Neural cell (in vitro differentiated cells): Measurements from ENCODE around the gene SIDT1. TPM values are rescaled to one million over a fixed set of nuclear protein-coding genes. Genes with fewer than 3 reads are reported as not detected.

Experiments
- H2AFZ ChIP-seq: fragments of 200-600, 300-800 bp; sonication (generic), shearing (Covaris generic); 2 replicates; pipeline ENCODE4 v1.6.0; 2014; ENCODE audit warnings: low read depth, mild to moderate bottlenecking, antibody characterized with exemption, low read length, moderate library complexity
- H3F3A ChIP-seq: fragments of 200-600 bp; shearing (Covaris generic); 2 replicates; pipeline ENCODE4 v1.6.1; 2016; ENCODE audit warnings: mild to moderate bottlenecking, moderate library complexity, mixed read lengths, antibody characterized with exemption, low read length; ENCODE audit not compliant: insufficient read depth, poor library complexity, severe bottlenecking
- H3K27ac ChIP-seq: fragments of 200-600, 300-800 bp; sonication (generic), shearing (Covaris generic); 2 replicates; pipeline ENCODE4 v1.5.1; 2014; ENCODE audit warnings: mild to moderate bottlenecking, low read length, moderate library complexity
- H3K27me3 ChIP-seq: fragments of 300-800, 200-600 bp; sonication (generic), shearing (Covaris generic); 2 replicates; pipeline ENCODE4 v1.6.0; 2014; ENCODE audit warnings: mild to moderate bottlenecking, low read depth, low read length, moderate library complexity; ENCODE audit not compliant: insufficient read depth
- H3K36me3 ChIP-seq: fragments of 300-800, 200-600 bp; sonication (generic), shearing (Covaris generic); 2 replicates; pipeline ENCODE4 v1.5.1; 2014; ENCODE audit warnings: mild to moderate bottlenecking, antibody characterized with exemption, low read length, moderate library complexity; ENCODE audit not compliant: insufficient read depth
- H3K4me2 ChIP-seq: fragments of 300-800, 200-600 bp; sonication (generic), shearing (Covaris generic); 2 replicates; pipeline ENCODE4 v1.6.0; 2014; ENCODE audit warnings: mild to moderate bottlenecking, low read length
- H3K4me3 ChIP-seq: fragments of 300-800, 200-600 bp; sonication (generic), shearing (Covaris generic); 2 replicates; pipeline ENCODE4 v1.5.1; 2014; ENCODE audit warnings: mild to moderate bottlenecking, low read length, moderate library complexity
- H3K79me2 ChIP-seq: fragments of 200-600 bp; shearing (Covaris generic); replicated peaks from 2 replicates; pipeline ENCODE4 v1.6.0; 2014; ENCODE audit warnings: mild to moderate bottlenecking, low read length, moderate library complexity; ENCODE audit not compliant: insufficient read depth
- H3K9ac ChIP-seq: fragments of 300-800, 200-600 bp; sonication (generic), shearing (Covaris generic); 2 replicates; pipeline ENCODE4 v1.6.1; 2016; ENCODE audit warnings: mild to moderate bottlenecking, low read length, mixed read lengths
- H3K9me2 ChIP-seq: fragments of 200-600 bp; shearing (Covaris generic); 2 replicates; pipeline ENCODE4 v1.6.1; 2016; ENCODE audit warnings: mild to moderate bottlenecking, low read length, mixed read lengths; ENCODE audit not compliant: insufficient read depth
- H3K9me3 ChIP-seq: fragments of 200-600, 300-800 bp; sonication (generic), shearing (Covaris generic); 2 replicates; pipeline ENCODE4 v1.6.1; 2016; ENCODE audit warnings: mild to moderate bottlenecking, mixed run types, low read length, moderate library complexity, mixed read lengths
- H4K20me1 ChIP-seq: fragments of 200-600 bp; shearing (Covaris generic); 2 replicates; pipeline ENCODE4 v1.6.1; 2016; ENCODE audit warnings: mild to moderate bottlenecking, mixed run types; ENCODE audit not compliant: insufficient read depth
- EP300 ChIP-seq: fragments of 450-650 bp; conservative IDR thresholded peaks from 2 replicates; pipeline ENCODE4 v1.6.1; 2014; ENCODE audit warnings: antibody characterized with exemption, mild to moderate bottlenecking, moderate library complexity; ENCODE audit not compliant: poor library complexity, severe bottlenecking
- EZH2 ChIP-seq: fragments of 200-600, 300-800 bp; shearing (Covaris generic), sonication (generic); IDR thresholded peaks from 2 replicates; pipeline ENCODE4 v1.6.1; 2014; ENCODE audit warnings: antibody characterized with exemption, low read length, borderline replicate concordance, mild to moderate bottlenecking; ENCODE audit not compliant: insufficient read depth, poor library complexity, severe bottlenecking
- MXI1 ChIP-seq: fragments of 450-650 bp; conservative IDR thresholded peaks from 2 replicates; pipeline ENCODE4 v1.6.1; 2014; ENCODE audit warnings: antibody characterized with exemption, mild to moderate bottlenecking; ENCODE audit not compliant: poor library complexity, severe bottlenecking
- POLR2AphosphoS5 ChIP-seq: IDR thresholded peaks from 2 replicates; pipeline ENCODE4 v1.6.1; 2012
- RAD21 ChIP-seq: fragments of 450-650 bp; conservative IDR thresholded peaks from 2 replicates; pipeline ENCODE4 v1.6.1; 2014; ENCODE audit warnings: antibody characterized with exemption, mild to moderate bottlenecking, moderate library complexity
- SMC3 ChIP-seq: fragments of 450-650 bp; conservative IDR thresholded peaks from 2 replicates; pipeline ENCODE4 v1.6.1; 2014; ENCODE audit warnings: antibody characterized with exemption, mild to moderate bottlenecking, moderate library complexity; ENCODE audit not compliant: poor library complexity
- TAF1 ChIP-seq: IDR thresholded peaks from 2 replicates; pipeline ENCODE4 v1.6.1; 2012; ENCODE audit warnings: low read depth
- polyA plus RNA-seq: library from polyadenylated mRNA; depleted of rRNA; stranded (reverse); fragments of >200 nt; gene quantifications from 2 replicates; pipeline ENCODE4 v1.2.3, GENCODE V29; 2014
- TF ChIP-seq, protein P1 (sequence below): fragments of 450-650 bp; IDR thresholded peaks from 2 replicates; pipeline ENCODE4 v1.5.1; 2014; ENCODE audit warnings: antibody characterized with exemption, mild to moderate bottlenecking, moderate library complexity; ENCODE audit not compliant: poor library complexity, severe bottlenecking
- TF ChIP-seq, protein P2 (sequence below): IDR thresholded peaks from 2 replicates; pipeline ENCODE4 v1.6.1; 2012; ENCODE audit warnings: borderline replicate concordance

The SIDT1 gene
- polyA plus RNA-seq, 1 donor from 2014 or later: 0.22 TPM

DNA sequence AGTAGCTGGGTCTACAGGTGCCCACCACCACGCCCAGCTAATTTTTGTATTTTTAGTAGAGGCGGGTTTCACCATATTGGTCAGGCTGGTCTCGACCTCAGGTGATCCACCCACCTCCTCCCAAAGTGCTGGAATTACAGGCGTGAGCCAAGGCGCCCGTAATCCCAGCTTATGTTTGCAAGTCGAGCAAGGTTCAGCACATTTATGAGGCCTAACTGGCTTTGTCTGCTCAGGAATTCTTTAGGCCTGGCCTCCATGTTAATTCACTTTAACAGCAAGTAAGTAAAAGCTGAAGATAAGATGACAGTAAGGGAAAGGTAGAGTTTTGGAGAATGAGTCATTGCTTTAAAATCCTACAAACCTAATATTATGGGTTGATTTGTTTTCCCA, 24.6 kb downstream of the SIDT1 start:
- H3K27me3 ChIP-seq: no peaks in the 10 kb centered on the region
- no peaks in the 10 kb centered on the region for H3K9me3 ChIP-seq
- no peak overlapping the region for H3K9ac ChIP-seq
- H3K9me2 ChIP-seq: no peaks in the 10 kb centered on the region
- no peaks in the 10 kb centered on the region for H4K20me1 ChIP-seq
- no peak for TF ChIP-seq RAD21
- TF ChIP-seq MXI1: no peak
- no peak for TF ChIP-seq TAF1
- TF ChIP-seq, protein P1, sequence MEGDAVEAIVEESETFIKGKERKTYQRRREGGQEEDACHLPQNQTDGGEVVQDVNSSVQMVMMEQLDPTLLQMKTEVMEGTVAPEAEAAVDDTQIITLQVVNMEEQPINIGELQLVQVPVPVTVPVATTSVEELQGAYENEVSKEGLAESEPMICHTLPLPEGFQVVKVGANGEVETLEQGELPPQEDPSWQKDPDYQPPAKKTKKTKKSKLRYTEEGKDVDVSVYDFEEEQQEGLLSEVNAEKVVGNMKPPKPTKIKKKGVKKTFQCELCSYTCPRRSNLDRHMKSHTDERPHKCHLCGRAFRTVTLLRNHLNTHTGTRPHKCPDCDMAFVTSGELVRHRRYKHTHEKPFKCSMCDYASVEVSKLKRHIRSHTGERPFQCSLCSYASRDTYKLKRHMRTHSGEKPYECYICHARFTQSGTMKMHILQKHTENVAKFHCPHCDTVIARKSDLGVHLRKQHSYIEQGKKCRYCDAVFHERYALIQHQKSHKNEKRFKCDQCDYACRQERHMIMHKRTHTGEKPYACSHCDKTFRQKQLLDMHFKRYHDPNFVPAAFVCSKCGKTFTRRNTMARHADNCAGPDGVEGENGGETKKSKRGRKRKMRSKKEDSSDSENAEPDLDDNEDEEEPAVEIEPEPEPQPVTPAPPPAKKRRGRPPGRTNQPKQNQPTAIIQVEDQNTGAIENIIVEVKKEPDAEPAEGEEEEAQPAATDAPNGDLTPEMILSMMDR: no peak
- TF ChIP-seq, protein P2, sequence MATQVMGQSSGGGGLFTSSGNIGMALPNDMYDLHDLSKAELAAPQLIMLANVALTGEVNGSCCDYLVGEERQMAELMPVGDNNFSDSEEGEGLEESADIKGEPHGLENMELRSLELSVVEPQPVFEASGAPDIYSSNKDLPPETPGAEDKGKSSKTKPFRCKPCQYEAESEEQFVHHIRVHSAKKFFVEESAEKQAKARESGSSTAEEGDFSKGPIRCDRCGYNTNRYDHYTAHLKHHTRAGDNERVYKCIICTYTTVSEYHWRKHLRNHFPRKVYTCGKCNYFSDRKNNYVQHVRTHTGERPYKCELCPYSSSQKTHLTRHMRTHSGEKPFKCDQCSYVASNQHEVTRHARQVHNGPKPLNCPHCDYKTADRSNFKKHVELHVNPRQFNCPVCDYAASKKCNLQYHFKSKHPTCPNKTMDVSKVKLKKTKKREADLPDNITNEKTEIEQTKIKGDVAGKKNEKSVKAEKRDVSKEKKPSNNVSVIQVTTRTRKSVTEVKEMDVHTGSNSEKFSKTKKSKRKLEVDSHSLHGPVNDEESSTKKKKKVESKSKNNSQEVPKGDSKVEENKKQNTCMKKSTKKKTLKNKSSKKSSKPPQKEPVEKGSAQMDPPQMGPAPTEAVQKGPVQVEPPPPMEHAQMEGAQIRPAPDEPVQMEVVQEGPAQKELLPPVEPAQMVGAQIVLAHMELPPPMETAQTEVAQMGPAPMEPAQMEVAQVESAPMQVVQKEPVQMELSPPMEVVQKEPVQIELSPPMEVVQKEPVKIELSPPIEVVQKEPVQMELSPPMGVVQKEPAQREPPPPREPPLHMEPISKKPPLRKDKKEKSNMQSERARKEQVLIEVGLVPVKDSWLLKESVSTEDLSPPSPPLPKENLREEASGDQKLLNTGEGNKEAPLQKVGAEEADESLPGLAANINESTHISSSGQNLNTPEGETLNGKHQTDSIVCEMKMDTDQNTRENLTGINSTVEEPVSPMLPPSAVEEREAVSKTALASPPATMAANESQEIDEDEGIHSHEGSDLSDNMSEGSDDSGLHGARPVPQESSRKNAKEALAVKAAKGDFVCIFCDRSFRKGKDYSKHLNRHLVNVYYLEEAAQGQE: no peak
- no peak for TF ChIP-seq POLR2AphosphoS5
- no peak for TF ChIP-seq SMC3
- no peak for TF ChIP-seq EP300
- TF ChIP-seq EZH2: no peak
- no peaks in the 10 kb centered on the region for H3F3A ChIP-seq
- H3K4me3 ChIP-seq: no peak overlapping the region
- no peaks in the 10 kb centered on the region for H3K36me3 ChIP-seq
- no peak overlapping the region for H2AFZ ChIP-seq
- H3K4me2 ChIP-seq: no peak overlapping the region
- no peaks in the 10 kb centered on the region for H3K79me2 ChIP-seq
- H3K27ac ChIP-seq: no peak overlapping the region

DNA sequence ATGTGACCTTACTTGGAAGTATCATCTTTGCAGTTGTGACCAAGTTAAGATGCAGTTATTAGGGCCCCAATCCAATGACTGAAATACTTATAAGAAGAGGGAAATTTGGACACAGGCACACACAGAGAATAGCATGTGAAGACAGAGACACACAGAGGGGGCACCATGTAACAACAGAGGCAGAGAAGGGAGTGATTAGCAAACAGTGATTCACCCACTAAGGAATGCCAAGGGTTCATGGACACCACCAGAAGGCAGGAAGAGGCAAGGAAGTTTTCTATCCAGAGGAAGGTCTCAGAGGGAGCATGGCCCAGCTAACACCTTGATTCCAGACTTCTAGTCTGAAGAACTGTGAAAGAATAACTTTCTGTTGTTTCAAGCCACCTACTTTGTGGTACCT, 25.0 kb downstream of the SIDT1 start:
- H2AFZ ChIP-seq: no peak overlapping the region
- H3F3A ChIP-seq: no peaks in the 10 kb centered on the region
- no peaks in the 10 kb centered on the region for H3K36me3 ChIP-seq
- H3K27me3 ChIP-seq: no peaks in the 10 kb centered on the region
- no peaks in the 10 kb centered on the region for H3K9me2 ChIP-seq
- H3K79me2 ChIP-seq: no peaks in the 10 kb centered on the region
- TF ChIP-seq EZH2 (no peak), SMC3 (no peak), TAF1 (no peak), RAD21 (no peak), POLR2AphosphoS5 (no peak), EP300 (no peak), MXI1 (no peak)
- TF ChIP-seq, protein P2: no peak
- TF ChIP-seq, protein P1: no peak
- H3K4me3 ChIP-seq: no peak overlapping the region
- H3K9me3 ChIP-seq: no peaks in the 10 kb centered on the region
- no peaks in the 10 kb centered on the region for H4K20me1 ChIP-seq
- H3K9ac ChIP-seq: no peak overlapping the region
- no peak overlapping the region for H3K27ac ChIP-seq
- no peak overlapping the region for H3K4me2 ChIP-seq
